Measurements from ENCODE around the gene CHST13. TPM values are rescaled to one million over a fixed set of nuclear protein-coding genes. Genes with fewer than 3 reads are reported as not detected.

CHST13 gene, protein sequence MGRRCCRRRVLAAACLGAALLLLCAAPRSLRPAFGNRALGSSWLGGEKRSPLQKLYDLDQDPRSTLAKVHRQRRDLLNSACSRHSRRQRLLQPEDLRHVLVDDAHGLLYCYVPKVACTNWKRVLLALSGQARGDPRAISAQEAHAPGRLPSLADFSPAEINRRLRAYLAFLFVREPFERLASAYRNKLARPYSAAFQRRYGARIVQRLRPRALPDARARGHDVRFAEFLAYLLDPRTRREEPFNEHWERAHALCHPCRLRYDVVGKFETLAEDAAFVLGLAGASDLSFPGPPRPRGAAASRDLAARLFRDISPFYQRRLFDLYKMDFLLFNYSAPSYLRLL
- 1 to 10 TPM; 1.6 to 6.7 TPM for total RNA-seq
- 0.64 TPM for polyA plus RNA-seq (2013, experiment 1 of 2)
- polyA plus RNA-seq (2013, experiment 2 of 2) = 0.37 TPM
- long read RNA-seq, experiment 1, transcript CHST13-201 (3 exons, 1,789 nt) = major isoform, 6 of 7 reads
- long read RNA-seq, experiment 1, partial matches to known transcripts = 0 of 7 reads
- long read RNA-seq, experiment 1, other reads (novel, unspliced or antisense) = 1 of 7 reads
- long read RNA-seq, experiment 2, transcript CHST13-201 (3 exons, 1,789 nt) = major isoform, 17 of 19 reads
- long read RNA-seq, experiment 2, partial matches to known transcripts = 0 of 19 reads
- long read RNA-seq, experiment 2, other reads (novel, unspliced or antisense) = 2 of 19 reads
- long read RNA-seq, experiment 3, transcript CHST13-201 (3 exons, 1,789 nt) = major isoform, 15 of 18 reads
- long read RNA-seq, experiment 3, partial matches to known transcripts = 1 of 18 reads
- long read RNA-seq, experiment 3, other reads (novel, unspliced or antisense) = 2 of 18 reads
- long read RNA-seq, experiment 4 = 0 reads

DNA sequence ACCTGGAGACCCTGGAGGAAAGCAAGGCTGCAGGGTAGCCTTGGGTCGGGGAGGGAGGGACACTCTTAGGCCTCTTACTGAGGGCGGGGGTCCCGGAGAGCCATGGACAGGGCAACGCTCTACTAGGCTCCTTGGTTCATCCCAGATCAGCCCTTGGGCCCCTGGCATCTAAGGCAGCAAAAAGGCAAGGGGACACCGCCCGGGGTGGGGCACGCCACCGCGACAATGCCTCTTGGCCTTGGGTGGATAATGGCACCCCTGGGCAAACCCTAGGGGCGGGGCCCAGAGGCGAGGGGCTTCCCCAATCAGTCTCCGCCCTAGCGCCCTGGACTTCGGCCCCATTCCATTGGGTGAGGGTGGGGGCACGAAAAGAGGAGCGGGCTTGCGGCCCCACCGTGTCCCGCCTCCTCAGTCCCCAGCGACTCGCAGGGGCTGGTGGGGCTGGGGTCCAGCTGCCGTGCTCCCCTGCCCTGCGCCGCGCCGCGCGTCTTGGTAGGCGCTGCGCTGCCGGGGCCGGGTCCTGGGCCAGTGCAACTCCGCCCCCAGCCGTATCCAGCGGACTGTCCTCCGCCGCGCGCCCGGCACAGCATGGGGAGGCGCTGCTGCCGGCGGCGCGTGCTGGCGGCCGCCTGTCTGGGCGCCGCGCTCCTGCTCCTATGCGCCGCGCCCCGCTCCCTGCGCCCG, at the start of gene CHST13:
Gene CHST13 (plus strand): TSS at position 411 of the 684 bp plus-strand sequence. CDS start 178 bp downstream, at position 589.
- 10 to 16% methylated on average over 26 to 56 of the region's 56 CpGs for WGBS, 2 experiments (ENCODE audit: insufficient coverage in 1 of 2, insufficient read length in 1 of 2)
- TF ChIP-seq, protein P1, sequence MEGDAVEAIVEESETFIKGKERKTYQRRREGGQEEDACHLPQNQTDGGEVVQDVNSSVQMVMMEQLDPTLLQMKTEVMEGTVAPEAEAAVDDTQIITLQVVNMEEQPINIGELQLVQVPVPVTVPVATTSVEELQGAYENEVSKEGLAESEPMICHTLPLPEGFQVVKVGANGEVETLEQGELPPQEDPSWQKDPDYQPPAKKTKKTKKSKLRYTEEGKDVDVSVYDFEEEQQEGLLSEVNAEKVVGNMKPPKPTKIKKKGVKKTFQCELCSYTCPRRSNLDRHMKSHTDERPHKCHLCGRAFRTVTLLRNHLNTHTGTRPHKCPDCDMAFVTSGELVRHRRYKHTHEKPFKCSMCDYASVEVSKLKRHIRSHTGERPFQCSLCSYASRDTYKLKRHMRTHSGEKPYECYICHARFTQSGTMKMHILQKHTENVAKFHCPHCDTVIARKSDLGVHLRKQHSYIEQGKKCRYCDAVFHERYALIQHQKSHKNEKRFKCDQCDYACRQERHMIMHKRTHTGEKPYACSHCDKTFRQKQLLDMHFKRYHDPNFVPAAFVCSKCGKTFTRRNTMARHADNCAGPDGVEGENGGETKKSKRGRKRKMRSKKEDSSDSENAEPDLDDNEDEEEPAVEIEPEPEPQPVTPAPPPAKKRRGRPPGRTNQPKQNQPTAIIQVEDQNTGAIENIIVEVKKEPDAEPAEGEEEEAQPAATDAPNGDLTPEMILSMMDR (conservative IDR thresholded peaks at IDR 0.05) = peak; percentile 10

GRCh38 chr3:126474498-126475412, 49.2 kb upstream of the CHST13 start:
- peak; percentile 81 for DNase-seq
- Mint-ChIP-seq H3K36me3 (ENCODE audit: low read depth) (peaks cover 21% of the 10 kb centered on the region), H3K4me3 (peak overlapping the region; percentile 80), H3K4me1 (peaks cover 30% of the 10 kb centered on the region), H3K27ac (peak overlapping the region; percentile 69), H3K27me3 (ENCODE audit: insufficient read depth) (peaks cover 2% of the 10 kb centered on the region), H3K9me3 (no peaks in the 10 kb centered on the region)
- no peak overlapping the region for H3K27ac ChIP-seq (ENCODE audit: low read depth, low read length)
- no peaks in the 10 kb centered on the region for H3K27me3 ChIP-seq (ENCODE audit: control insufficient read depth, insufficient read depth, low read length, poor library complexity, severe bottlenecking)
- peak overlapping the region; percentile 59 for H3K9ac ChIP-seq (ENCODE audit: extremely low read depth, low read length, poor library complexity, severe bottlenecking)
- TF ChIP-seq, protein P1 (conservative IDR thresholded peaks at IDR 0.05) = peak; percentile 28
- peaks cover 24% of the 10 kb centered on the region for H3K36me3 ChIP-seq (ENCODE audit: control insufficient read depth, insufficient read depth, low read length)
- no peaks in the 10 kb centered on the region for H3K9me3 ChIP-seq (ENCODE audit: control insufficient read depth, low read length)
- 7 to 15% methylated on average over 24 to 72 of the region's 72 CpGs for WGBS, 2 experiments (ENCODE audit: insufficient coverage in 1 of 2, insufficient read length in 1 of 2)
- peak overlapping the region; percentile 87 for H3K4me3 ChIP-seq (ENCODE audit: low read length)
- peaks cover 5% of the 10 kb centered on the region for H3K4me1 ChIP-seq (ENCODE audit: control insufficient read depth, insufficient read depth, low read length)

More for the DNA sequence above, at the start of gene CHST13:
- Histone ChIP-seq H3K36me3 (ENCODE audit: control insufficient read depth, insufficient read depth, low read length) (no peaks in the 10 kb centered on the region), H3K4me1 (ENCODE audit: control insufficient read depth, insufficient read depth, low read length) (no peaks in the 10 kb centered on the region), H3K27me3 (ENCODE audit: control insufficient read depth, insufficient read depth, low read length, poor library complexity, severe bottlenecking) (peaks cover 27% of the 10 kb centered on the region), H3K9ac (ENCODE audit: extremely low read depth, low read length, poor library complexity, severe bottlenecking) (no peak within 1 kb of the TSS), H3K9me3 (ENCODE audit: control insufficient read depth, low read length) (no peaks in the 10 kb centered on the region), H3K27ac (ENCODE audit: low read depth, low read length) (no peak within 1 kb of the TSS), H3K4me3 (ENCODE audit: low read length) (peak within 1 kb of the TSS; percentile 72)
- Mint-ChIP-seq H3K36me3 (ENCODE audit: low read depth) (no peaks in the 10 kb centered on the region), H3K9me3 (no peaks in the 10 kb centered on the region), H3K27ac (no peak within 1 kb of the TSS), H3K27me3 (ENCODE audit: insufficient read depth) (peaks cover 31% of the 10 kb centered on the region), H3K4me3 (peak within 1 kb of the TSS; percentile 59), H3K4me1 (peaks cover 6% of the 10 kb centered on the region)
- peak; percentile 88 for DNase-seq
